ENCODE data around the gene GPI.
"Not testable (repeated sequence)": the region's sequence is repeated elsewhere in the genome, so short reads cannot be mapped to it uniquely, and the experiment has no call there.

Gene GPI

DNA sequence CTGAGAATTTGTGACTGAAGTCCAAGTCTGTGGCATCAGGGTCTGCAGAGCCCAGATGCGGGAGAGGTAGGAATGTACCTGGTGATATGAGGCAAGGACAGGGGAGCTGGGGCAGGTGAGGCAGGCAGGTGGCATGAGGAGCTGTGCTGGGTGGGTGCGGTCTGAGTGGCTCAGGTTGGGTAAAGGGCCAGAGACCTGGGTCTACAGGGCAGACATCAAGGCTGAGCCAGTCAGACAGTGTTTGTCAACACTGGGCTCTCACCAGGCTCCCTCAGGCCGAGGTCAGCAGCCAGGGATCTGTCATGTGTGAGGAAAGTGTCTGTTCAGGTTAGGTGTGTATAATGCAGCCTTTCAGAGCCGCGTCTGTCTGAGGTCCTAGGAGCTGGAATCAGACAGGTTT is 18.6 kb downstream of the GPI start:
- TF ChIP-seq, protein P1, sequence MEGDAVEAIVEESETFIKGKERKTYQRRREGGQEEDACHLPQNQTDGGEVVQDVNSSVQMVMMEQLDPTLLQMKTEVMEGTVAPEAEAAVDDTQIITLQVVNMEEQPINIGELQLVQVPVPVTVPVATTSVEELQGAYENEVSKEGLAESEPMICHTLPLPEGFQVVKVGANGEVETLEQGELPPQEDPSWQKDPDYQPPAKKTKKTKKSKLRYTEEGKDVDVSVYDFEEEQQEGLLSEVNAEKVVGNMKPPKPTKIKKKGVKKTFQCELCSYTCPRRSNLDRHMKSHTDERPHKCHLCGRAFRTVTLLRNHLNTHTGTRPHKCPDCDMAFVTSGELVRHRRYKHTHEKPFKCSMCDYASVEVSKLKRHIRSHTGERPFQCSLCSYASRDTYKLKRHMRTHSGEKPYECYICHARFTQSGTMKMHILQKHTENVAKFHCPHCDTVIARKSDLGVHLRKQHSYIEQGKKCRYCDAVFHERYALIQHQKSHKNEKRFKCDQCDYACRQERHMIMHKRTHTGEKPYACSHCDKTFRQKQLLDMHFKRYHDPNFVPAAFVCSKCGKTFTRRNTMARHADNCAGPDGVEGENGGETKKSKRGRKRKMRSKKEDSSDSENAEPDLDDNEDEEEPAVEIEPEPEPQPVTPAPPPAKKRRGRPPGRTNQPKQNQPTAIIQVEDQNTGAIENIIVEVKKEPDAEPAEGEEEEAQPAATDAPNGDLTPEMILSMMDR (conservative IDR thresholded peaks at IDR 0.05; ENCODE audit: control insufficient read depth, insufficient read depth, low read depth, low read length), result no peak
- no peak for DNase-seq (ENCODE audit: low read depth)
- H3K4me3 ChIP-seq (ENCODE audit: control insufficient read depth, low read depth, low read length), result no peak overlapping the region

DNA sequence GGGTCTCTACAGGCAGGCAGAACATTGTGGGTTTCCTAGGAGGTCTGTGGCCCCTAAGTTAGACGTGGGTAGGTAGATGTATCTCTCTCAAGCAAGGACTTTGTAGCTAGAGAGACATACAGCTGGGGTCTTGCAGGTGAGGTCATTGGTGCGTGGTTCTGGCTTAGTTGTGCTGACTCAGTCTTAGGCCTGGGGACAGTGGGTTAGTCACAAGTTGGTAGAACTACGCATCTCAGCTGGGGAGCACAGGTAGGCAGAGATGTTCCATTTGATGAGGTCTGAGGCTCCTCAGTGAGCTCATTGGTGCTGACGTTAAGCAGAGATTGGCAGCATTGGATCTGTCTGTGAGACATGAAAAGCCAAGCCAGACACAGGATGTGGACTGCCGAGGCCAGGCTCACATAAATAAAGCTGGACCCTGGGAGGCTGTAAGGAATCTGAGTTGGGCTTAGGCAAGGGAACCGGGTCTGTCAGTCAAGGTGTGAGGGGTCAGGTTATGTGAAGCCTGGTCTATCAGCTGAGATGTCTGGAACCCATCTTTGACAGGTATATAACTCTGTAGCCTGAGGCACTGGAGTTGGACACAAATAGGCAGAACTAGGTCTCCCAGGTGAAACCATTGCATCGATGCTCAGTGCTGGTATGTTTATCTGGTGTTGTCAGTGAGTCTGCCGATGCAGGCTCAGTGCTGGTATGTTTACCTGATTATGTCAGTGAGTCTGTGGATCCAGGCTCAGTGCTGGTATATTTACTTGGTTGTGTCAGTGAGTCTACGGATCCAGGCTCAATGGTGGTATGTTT is 21.8 kb downstream of the GPI start:
- DNase-seq (ENCODE audit: low read depth), result no peak
- H3K4me3 ChIP-seq (ENCODE audit: control insufficient read depth, low read depth, low read length), result no peak overlapping the region
- TF ChIP-seq, protein P1 (conservative IDR thresholded peaks at IDR 0.05; ENCODE audit: control insufficient read depth, insufficient read depth, low read depth, low read length), result no peak

DNA sequence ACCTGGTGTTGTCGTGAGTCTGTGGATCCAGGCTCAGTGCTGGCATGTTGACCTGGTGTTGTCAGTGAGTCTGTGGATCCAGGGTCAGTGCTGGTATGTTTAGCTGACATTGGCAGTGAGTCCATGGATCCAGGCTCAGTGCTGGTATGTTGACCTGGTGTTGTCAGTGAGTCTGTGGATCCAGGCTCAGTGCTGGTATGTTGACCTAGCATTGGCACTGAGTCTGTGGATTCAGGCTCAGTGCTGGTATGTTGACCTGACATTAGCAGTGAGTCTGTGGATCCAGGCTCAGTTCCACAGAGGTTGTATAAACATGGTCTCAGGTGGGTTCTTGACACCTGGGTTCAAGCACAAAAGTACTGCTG is 22.4 kb downstream of the GPI start:
- no peak overlapping the region for H3K4me3 ChIP-seq (ENCODE audit: control insufficient read depth, low read depth, low read length)
- TF ChIP-seq, protein P1 (conservative IDR thresholded peaks at IDR 0.05; ENCODE audit: control insufficient read depth, insufficient read depth, low read depth, low read length), result no peak
- DNase-seq (ENCODE audit: low read depth), result no peak

DNA sequence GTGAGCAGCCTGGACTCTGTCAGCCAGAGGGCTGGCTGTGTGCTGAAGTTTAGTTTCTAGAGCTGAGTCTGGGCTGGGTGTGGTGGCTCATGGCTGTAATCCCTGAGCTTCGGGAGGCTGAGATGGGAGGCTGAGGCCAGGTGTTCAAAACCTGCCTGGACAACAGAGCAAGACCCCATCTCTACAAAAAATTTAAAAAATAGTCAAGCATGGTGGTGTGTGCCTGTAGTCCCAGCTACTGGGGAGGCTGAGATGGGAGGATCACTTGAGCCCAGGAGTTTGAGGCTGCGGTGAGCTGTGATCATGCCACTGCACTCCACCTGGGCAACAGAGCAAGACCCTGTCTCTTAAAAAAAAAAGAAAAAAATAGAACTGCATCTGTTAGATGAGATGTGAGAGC is 23.7 kb downstream of the GPI start:
- DNase-seq (ENCODE audit: low read depth); H3K4me3 ChIP-seq (ENCODE audit: control insufficient read depth, low read depth, low read length): not testable (repeated sequence)

DNA sequence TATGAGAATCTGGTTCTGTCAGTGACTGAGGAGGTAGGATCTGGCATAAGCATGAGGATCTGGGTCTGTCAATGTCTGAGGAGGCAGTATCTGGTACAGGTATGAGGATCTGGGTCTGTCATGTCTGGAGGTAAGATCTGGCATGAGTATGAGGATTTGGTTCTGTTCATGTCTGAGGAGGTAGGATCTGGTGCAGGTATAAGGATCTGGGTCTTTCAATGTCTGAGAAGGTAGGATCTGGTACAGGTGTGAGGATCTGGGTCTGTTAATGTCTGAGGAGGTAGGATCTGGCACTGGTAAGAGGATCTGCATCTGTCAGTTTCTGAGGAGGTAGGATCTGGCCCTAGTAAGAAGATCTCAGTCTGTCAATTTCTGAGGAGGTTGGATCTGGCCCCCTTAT is 26.8 kb downstream of the GPI start:
- TF ChIP-seq, protein P1 (conservative IDR thresholded peaks at IDR 0.05; ENCODE audit: control insufficient read depth, insufficient read depth, low read depth, low read length), result no peak
- H3K4me3 ChIP-seq (ENCODE audit: control insufficient read depth, low read depth, low read length), result no peak overlapping the region
- no peak for DNase-seq (ENCODE audit: low read depth)

DNA sequence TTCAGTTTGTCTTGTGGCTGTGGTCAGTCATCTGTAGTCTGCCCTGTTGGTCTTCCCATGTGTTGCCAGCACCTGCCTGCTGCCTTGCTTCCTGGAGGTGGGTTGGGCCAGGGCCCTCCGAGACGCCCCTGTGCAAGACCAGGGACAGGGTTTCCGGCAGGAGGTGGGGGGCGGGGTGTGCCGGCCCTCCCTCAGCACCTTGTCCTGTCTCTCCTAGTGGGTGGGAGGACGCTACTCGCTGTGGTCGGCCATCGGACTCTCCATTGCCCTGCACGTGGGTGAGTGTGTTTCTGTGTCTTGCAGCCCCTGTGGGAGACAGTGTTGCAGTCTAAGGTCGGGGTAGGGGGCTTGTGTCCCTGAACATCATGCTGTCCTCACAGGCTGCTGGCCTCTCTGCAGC is 28.0 kb downstream of the GPI start:
- TF ChIP-seq, protein P1 (conservative IDR thresholded peaks at IDR 0.05; ENCODE audit: control insufficient read depth, insufficient read depth, low read depth, low read length), result no peak
- H3K4me3 ChIP-seq (ENCODE audit: control insufficient read depth, low read depth, low read length), result no peak overlapping the region
- DNase-seq (ENCODE audit: low read depth), result no peak

DNA sequence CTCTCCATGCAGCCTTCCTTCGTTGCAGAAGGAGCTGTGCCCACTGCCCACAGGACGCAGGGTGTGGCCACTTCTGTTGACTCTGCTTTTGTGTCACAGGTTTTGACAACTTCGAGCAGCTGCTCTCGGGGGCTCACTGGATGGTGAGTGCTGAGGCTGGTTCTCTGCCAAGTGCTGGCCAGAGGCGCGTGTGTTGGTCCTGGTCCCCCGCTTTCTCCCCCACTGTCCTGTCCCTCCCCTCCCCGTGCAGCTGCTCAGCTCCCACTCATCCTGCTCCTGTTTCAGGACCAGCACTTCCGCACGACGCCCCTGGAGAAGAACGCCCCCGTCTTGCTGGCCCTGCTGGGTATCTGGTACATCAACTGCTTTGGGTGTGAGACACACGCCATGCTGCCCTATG is 28.6 kb downstream of the GPI start:
- TF ChIP-seq, protein P1 (conservative IDR thresholded peaks at IDR 0.05; ENCODE audit: control insufficient read depth, insufficient read depth, low read depth, low read length), result no peak
- DNase-seq (ENCODE audit: low read depth), result no peak
- H3K4me3 ChIP-seq (ENCODE audit: control insufficient read depth, low read depth, low read length), result no peak overlapping the region
